Measurements from ENCODE around the gene DRAP1. TPM values are rescaled to one million over a fixed set of nuclear protein-coding genes. Genes with fewer than 3 reads are reported as not detected.

Gene DRAP1
- total and polyA plus RNA-seq, 9 of the 15 experiments (the other 6 are each of a cell fraction or from before 2014, with no cell fraction given): 9.6 to 200 (median 92.9) TPM

DNA sequence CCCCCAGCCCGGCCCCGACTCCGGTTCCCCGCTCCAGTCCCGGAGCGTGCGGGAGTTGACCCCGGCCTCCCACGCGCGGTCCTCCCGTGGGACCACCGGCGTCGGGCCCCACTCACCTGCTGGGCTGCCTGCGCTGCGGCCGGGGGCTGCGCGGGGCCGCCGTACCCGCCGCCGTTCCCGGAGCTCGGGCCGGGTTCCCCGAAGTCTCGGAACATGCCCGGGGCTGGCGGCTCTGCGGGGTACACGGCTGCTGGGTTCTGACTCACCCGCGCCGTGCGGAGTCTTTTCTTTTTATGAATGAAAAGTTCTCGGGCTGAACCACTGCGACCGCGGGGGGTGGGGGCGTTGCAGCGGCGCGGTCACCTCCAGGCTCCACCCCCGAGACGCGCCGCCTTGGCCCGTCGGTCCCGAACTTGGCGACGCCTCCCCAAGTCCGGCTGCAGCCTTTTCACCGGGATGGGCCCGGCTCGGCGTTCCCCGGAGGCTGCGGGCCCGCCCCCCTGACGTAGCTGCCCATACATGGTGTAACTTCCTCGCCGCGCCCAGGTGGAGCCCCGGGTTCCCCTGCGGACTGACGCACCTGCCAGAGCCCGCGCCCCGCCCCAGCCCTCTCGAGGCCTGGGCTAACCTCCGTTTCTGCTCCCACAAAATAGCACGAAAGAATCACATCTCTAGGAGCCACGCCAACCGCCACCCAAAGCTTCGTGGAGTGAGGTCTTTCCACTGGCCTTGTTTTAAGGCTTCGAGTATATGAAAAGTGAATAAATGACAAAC, 18.9 kb upstream of the DRAP1 start, which contains the start of gene FOSL1 (continued):
- TF ChIP-seq, protein P1, sequence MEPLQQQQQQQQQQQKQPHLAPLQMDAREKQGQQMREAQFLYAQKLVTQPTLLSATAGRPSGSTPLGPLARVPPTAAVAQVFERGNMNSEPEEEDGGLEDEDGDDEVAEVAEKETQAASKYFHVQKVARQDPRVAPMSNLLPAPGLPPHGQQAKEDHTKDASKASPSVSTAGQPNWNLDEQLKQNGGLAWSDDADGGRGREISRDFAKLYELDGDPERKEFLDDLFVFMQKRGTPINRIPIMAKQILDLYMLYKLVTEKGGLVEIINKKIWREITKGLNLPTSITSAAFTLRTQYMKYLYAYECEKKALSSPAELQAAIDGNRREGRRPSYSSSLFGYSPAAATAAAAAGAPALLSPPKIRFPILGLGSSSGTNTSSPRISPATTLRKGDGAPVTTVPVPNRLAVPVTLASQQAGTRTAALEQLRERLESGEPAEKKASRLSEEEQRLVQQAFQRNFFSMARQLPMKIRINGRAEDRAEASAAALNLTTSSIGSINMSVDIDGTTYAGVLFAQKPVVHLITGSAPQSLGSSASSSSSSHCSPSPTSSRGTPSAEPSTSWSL (CRISPR knock-in tag; IDR thresholded peaks at IDR 0.05; ENCODE audit: borderline replicate concordance): no peak
- 0 out of 3 replicates have a peak, but pooled peaks of 1 of the 2 experiments have one; percentile 23 for TF ChIP-seq CBX3 (IDR thresholded peaks at IDR 0.05; ENCODE audit: borderline replicate concordance in 1 of 2, low read length in 2 of 2)
- no peak for TF ChIP-seq MAFG (tag; conservative IDR thresholded peaks at IDR 0.05)
- peak; percentile 97 for TF ChIP-seq POLR2A (conservative IDR thresholded peaks at IDR 0.05)
- TF ChIP-seq, protein P2, sequence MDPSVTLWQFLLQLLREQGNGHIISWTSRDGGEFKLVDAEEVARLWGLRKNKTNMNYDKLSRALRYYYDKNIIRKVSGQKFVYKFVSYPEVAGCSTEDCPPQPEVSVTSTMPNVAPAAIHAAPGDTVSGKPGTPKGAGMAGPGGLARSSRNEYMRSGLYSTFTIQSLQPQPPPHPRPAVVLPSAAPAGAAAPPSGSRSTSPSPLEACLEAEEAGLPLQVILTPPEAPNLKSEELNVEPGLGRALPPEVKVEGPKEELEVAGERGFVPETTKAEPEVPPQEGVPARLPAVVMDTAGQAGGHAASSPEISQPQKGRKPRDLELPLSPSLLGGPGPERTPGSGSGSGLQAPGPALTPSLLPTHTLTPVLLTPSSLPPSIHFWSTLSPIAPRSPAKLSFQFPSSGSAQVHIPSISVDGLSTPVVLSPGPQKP (CRISPR knock-in tag; IDR thresholded peaks at IDR 0.05): no peak
- TF ChIP-seq, protein P3, sequence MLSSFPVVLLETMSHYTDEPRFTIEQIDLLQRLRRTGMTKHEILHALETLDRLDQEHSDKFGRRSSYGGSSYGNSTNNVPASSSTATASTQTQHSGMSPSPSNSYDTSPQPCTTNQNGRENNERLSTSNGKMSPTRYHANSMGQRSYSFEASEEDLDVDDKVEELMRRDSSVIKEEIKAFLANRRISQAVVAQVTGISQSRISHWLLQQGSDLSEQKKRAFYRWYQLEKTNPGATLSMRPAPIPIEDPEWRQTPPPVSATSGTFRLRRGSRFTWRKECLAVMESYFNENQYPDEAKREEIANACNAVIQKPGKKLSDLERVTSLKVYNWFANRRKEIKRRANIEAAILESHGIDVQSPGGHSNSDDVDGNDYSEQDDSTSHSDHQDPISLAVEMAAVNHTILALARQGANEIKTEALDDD (IDR thresholded peaks at IDR 0.05): no peak
- TF ChIP-seq ZFP1 (CRISPR knock-in tag; IDR thresholded peaks at IDR 0.05): no peak
- no peak for TF ChIP-seq ZNF431 (CRISPR knock-in tag; IDR thresholded peaks at IDR 0.05)
- TF ChIP-seq, protein P4, sequence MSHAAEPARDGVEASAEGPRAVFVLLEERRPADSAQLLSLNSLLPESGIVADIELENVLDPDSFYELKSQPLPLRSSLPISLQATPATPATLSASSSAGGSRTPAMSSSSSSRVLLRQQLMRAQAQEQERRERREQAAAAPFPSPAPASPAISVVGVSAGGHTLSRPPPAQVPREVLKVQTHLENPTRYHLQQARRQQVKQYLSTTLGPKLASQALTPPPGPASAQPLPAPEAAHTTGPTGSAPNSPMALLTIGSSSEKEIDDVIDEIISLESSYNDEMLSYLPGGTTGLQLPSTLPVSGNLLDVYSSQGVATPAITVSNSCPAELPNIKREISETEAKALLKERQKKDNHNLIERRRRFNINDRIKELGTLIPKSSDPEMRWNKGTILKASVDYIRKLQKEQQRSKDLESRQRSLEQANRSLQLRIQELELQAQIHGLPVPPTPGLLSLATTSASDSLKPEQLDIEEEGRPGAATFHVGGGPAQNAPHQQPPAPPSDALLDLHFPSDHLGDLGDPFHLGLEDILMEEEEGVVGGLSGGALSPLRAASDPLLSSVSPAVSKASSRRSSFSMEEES (CRISPR knock-in tag; IDR thresholded peaks at IDR 0.05): no peak
- TF ChIP-seq, protein P5, sequence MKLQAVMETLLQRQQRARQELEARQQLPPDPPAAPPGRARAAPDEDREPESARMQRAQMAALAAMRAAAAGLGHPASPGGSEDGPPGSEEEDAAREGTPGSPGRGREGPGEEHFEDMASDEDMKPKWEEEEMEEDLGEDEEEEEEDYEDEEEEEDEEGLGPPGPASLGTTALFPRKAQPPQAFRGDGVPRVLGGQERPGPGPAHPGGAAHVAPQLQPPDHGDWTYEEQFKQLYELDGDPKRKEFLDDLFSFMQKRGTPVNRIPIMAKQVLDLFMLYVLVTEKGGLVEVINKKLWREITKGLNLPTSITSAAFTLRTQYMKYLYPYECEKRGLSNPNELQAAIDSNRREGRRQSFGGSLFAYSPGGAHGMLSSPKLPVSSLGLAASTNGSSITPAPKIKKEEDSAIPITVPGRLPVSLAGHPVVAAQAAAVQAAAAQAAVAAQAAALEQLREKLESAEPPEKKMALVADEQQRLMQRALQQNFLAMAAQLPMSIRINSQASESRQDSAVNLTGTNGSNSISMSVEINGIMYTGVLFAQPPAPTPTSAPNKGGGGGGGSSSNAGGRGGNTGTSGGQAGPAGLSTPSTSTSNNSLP (IDR thresholded peaks at IDR 0.05; ENCODE audit: borderline replicate concordance, low read depth, low read length): no peak
- TF ChIP-seq, protein P6, sequence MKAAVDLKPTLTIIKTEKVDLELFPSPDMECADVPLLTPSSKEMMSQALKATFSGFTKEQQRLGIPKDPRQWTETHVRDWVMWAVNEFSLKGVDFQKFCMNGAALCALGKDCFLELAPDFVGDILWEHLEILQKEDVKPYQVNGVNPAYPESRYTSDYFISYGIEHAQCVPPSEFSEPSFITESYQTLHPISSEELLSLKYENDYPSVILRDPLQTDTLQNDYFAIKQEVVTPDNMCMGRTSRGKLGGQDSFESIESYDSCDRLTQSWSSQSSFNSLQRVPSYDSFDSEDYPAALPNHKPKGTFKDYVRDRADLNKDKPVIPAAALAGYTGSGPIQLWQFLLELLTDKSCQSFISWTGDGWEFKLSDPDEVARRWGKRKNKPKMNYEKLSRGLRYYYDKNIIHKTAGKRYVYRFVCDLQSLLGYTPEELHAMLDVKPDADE (conservative IDR thresholded peaks at IDR 0.05; ENCODE audit: control insufficient read depth, low read depth, low read length): peak; percentile 82; the same call in 1 of the 2 replicates
- no peak for TF ChIP-seq NR2C2 (CRISPR knock-in tag; IDR thresholded peaks at IDR 0.05)
- no peak for TF ChIP-seq NR2C2 (tag; IDR thresholded peaks at IDR 0.05)
- TF ChIP-seq ZNF12 (CRISPR knock-in tag; IDR thresholded peaks at IDR 0.05): no peak
- TF ChIP-seq PML (IDR thresholded peaks at IDR 0.05; ENCODE audit: low read length): peak; percentile 82
- TF ChIP-seq C11orf30 (IDR thresholded peaks at IDR 0.05; ENCODE audit: low read depth): no peak
- TF ChIP-seq CBFB (CRISPR knock-in tag; IDR thresholded peaks at IDR 0.05): no peak
